ENCODE measurements around the gene DUOXA2.
"Not testable (repeated sequence)": the region's sequence is repeated elsewhere in the genome, so short reads cannot be mapped to it uniquely, and the experiment has no call there.

Gene DUOXA2

DNA sequence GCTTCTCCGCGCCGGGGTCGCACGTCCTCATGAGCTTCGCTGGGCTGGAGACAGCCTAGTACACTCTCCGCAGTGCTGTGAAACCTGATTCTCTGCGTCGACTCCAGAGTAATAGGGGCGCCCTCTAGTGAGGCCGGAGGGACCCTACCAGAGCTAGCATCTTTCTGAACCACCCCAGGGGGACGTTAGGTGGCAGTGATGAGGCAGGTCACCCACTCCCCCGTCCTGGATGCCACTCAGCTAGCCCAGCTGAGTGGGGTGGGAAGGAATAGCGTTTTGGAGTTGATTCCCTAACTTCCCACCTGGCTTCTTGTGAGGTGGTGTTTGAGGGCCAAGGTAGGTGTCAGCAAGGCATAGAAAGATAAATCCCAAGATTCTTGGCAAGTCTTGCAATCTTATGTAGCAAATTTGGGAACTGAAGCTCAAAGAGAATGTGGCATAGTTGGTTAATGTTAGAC is 4.0 kb downstream of the DUOXA2 start:
- peak; percentile 89 to 91 for DNase-seq

GRCh38 chr15:45118996-45119395 is 4.9 kb downstream of the DUOXA2 start:
- no peak for DNase-seq

DNA sequence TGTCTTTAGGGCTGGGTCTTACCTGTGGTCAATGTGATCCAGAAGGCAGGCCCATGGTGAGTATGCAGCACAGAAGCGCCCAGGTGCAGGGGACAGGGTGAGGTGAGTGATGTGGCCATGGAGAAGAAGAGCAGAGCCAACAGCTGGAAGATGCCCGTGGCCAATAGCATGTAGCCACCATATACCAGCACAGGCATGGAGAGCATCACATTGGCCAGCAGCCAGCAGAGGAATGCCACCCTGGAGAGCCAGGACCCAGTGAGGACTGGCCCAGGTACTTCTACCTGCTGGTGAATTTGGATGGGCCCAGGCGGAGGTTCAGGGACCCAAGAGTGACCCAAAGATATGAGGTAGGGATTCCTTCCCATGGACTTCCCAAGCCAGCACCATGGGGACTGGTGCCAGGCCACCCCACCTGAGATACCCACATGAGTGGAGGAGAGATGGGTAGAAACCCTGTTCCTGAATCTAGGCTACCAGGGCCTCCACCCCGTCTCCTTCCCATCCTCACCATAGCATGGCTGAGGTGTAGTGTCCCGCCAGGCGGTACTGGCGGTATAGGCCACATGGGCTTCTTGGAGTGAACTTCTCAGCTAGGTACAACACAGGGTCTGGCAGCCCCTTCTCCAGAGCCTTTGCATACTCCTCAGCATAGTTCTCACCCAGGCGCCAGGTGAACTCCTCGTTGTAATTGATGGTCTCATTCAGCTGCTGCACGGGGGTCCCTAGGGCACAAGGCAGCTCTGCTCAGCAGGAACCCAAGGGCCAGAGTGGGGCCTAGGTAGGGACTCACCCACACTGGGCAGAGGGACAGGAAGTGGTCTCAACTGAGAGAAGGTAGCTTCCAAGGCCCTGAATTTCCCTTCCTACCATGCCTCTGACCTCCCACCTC is 6.2 kb downstream of the DUOXA2 start:
- no peak for DNase-seq

GRCh38 chr15:45121020-45121419 is 6.9 kb downstream of the DUOXA2 start:
- no peak for DNase-seq

- DNase-seq = no peak
Observed at GRCh38 chr15:45121706-45122417, 7.7 kb downstream of the DUOXA2 start.

- no peak for DNase-seq
Observed at GRCh38 chr15:45122719-45123118, 8.6 kb downstream of the DUOXA2 start.

DNA sequence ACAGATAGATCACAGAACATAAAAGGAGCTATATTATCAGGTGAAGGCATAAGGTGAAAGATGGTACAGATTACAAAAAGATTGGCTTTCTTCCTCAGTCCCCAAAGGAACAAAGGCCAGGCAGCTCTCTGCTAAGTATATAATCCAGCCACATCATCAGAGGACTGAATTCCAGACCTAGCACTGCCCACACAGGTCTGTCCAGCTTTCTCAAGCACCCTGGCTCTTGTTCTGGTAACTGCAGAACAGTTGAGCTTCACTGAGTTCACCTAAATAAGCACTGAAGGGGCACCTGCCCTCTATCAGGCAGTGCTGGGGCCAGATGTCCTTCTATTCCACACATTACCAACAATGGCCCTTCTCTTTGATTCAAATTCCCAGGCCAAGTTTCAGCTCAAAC is 9.3 kb downstream of the DUOXA2 start:
- no peak for DNase-seq

GRCh38 chr15:45126535-45127158 is 12.5 kb downstream of the DUOXA2 start:
- DNase-seq = peak; percentile 35 to 46

GRCh38 chr15:45128971-45129639 is 15.0 kb downstream of the DUOXA2 start:
- DNase-seq = no peak

GRCh38 chr15:45129651-45130129 is 15.6 kb downstream of the DUOXA2 start, which contains the start of the genes DUOX1 and DUOXA1:
TSS of gene DUOX1 (plus strand) at chr15:45129994. CDS start at chr15:45131967, 1,973 bp downstream.
TSS of gene DUOXA1 (minus strand) at chr15:45129879. CDS start at chr15:45123014, 6,865 bp downstream.
- DNase-seq = peak; percentile 49 to 56

GRCh38 chr15:45130291-45131000 is 16.3 kb downstream of the DUOXA2 start:
- DNase-seq = no peak

DNA sequence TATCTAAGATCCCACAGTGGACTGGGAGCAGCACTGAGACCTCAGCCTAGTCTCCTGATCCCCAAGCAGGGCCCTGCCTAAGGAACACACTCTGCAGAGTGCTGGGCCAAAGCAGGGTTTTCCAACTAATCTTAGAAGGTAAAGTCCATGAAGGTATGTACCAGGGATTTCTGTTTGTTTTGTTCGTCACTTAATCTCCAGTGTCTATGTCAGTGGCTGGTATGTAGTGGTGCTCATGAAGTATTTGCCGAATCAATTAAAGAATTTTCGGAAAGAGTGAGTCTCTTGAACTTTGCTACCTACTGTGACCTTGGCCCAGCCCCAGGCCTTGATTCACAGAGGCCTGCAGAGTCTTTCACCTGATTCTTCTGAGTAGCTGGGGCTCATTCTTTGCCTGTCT is 17.4 kb downstream of the DUOXA2 start:
- no peak for DNase-seq

GRCh38 chr15:45132844-45133560 is 18.9 kb downstream of the DUOXA2 start:
- no peak for DNase-seq

- DNase-seq = no peak
Observed at GRCh38 chr15:45133561-45133920, 19.4 kb downstream of the DUOXA2 start.

- no peak for DNase-seq
Observed at GRCh38 chr15:45134046-45134445, 19.9 kb downstream of the DUOXA2 start.

DNA sequence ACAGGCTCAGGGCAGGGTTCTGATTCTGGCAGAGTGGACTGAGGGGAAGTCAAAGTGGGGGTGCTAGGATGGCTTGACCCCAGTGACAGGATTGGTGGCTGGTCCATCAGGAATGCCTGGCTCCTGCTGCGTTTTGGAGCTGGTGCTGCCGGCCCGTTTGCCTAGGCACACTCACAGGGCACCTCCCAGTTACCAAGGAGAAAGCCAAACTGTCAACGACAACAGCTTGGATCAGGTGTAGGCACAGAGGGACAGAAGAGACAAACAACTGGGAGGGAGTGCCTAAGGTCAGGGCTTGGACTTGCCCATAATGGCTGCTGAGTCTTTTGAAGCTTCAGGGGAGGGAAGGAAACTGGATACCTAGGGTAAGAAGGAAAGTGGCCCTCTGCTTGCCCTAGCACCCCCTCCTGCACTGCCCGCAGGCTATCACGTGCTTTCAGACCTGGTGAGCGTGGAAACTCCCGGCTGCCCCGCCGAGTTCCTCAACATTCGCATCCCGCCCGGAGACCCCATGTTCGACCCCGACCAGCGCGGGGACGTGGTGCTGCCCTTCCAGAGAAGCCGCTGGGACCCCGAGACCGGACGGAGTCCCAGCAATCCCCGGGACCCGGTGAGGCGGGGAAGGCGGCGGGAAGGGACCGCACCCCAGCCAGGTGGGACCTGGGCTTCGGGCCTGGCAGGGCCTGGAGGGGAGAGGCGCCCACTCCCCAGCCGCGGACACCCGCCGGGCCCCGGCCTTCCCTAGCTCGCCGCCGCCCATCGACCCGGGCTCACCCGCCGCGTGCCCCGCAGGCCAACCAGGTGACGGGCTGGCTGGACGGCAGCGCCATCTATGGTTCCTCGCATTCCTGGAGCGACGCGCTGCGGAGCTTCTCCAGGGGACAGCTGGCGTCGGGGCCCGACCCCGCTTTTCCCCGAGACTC is 20.8 kb downstream of the DUOXA2 start:
- DNase-seq = peak in 1 of 2 experiments; percentile 34

DNA sequence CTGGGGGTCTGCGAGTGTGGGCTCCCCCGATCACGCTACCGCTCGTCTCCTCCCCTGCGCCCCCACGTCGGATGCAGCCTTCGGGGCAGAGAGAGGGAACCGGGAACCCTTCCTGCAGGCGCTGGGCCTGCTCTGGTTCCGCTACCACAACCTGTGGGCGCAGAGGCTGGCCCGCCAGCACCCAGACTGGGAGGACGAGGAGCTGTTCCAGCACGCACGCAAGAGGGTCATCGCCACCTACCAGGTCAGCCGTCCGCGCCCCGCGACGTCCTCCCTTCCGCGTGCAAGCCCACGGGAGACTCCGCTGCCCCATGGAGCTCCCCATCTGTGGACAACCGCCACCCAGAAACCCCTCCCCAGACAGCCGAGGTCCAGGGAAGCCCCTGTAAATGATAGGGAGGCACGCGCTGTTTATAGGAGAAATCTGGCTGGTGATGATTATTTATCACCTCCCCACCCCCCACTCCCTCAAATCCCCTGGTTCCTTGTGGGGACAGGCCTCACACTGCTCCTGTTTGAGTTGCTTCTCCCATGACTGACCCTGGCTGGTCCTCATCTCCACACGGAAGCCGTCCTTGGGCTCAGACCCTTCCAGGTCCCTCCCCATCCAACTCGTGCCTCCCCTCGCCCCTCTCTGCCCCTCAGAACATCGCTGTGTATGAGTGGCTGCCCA is 21.7 kb downstream of the DUOXA2 start:
- DNase-seq = not testable (repeated sequence)

- peak in 1 of 2 experiments; percentile 32 for DNase-seq
Observed at GRCh38 chr15:45136378-45136764, 22.2 kb downstream of the DUOXA2 start.

- no peak for DNase-seq
Observed at GRCh38 chr15:45137703-45138102, 23.6 kb downstream of the DUOXA2 start.

All from activated T-cell treated with anti-CD3 and anti-CD28 coated beads, Interleukin-2, amount 50 U/mL, for 48 hours (primary cell).